ENCODE results near the gene PRKAR1B. TPM values are rescaled to one million over a fixed set of nuclear protein-coding genes. Genes with fewer than 3 reads are reported as not detected.
A peak's percentile ranks its signal among the peaks of the same experiment; 100 is the strongest.

Gene PRKAR1B
- total RNA-seq, 1 experiment from 2014 or later: 14.1 TPM

- no TSS peak for BruUV-seq (replicated peaks)
- H3K4me2 ChIP-seq (ENCODE audit: low read length): peak overlapping the region; percentile 76
- H3K36me3 ChIP-seq (ENCODE audit: control insufficient read depth in 1 of 2, insufficient read depth in 2 of 2, low read length in 2 of 2): no peaks in the 10 kb centered on the region
- no peak overlapping the region for H3K9ac ChIP-seq (ENCODE audit: low read length)
- no peaks in the 10 kb centered on the region for H3K9me2 ChIP-seq (ENCODE audit: insufficient read depth)
- no peaks in the 10 kb centered on the region for H4K20me1 ChIP-seq (ENCODE audit: insufficient read depth)
- TF ChIP-seq CEBPB (IDR thresholded peaks at IDR 0.05; ENCODE audit: low read depth): no peak
- intact Hi-C loops (cut with micrococcal nuclease): no loop called here
- ChIA-PET CTCF (no interaction called here), POLR2A (no interaction called here), RAD21 (ENCODE audit: low non-redundant PET in 1 of 2, low total read pairs in 2 of 2, uncharacterized antibody in 2 of 2, unreplicated experiment in 2 of 2) (no interaction called here)
- no peak overlapping the region for H3K4me3 ChIP-seq (replicated peaks in 1 of 2; ENCODE audit: low read depth in 1 of 2, low read length in 2 of 2)
- no peak for ATAC-seq
- H2AFZ ChIP-seq (ENCODE audit: low read depth, low read length, poor library complexity, severe bottlenecking): no peak overlapping the region
- H3K27ac ChIP-seq (ENCODE audit: low read depth, low read length): peak overlapping the region; percentile 100
- H3K9me3 ChIP-seq (ENCODE audit: control insufficient read depth in 1 of 2, insufficient read depth in 1 of 2, low read depth in 1 of 2, low read length in 2 of 2): no peaks in the 10 kb centered on the region
- no peaks in the 10 kb centered on the region for H3K27me3 ChIP-seq (ENCODE audit: insufficient read depth, low read length)
- peaks cover 40 to 66% of the 10 kb centered on the region in 2 experiments for H3K4me1 ChIP-seq (ENCODE audit: control insufficient read depth in 1 of 2, insufficient read depth in 2 of 2, low read length in 2 of 2)
- no peaks in the 10 kb centered on the region for H3K79me2 ChIP-seq (ENCODE audit: insufficient read depth, low read length)
- no peak for DNase-seq (ENCODE audit: low read depth, low spot score)
Measured at GRCh38 chr7:540579-540978, 186.5 kb downstream of the PRKAR1B start.

GRCh38 chr7:539731-540411 is 187.2 kb downstream of the PRKAR1B start:
- POLR2A ChIA-PET: interaction anchor here (0.7 kb wide), 1 partner anchor 16 kb away, joined by 6 read pairs; no protein-coding TSS in a partner anchor
- H3K9me3 ChIP-seq (ENCODE audit: control insufficient read depth in 1 of 2, insufficient read depth in 1 of 2, low read depth in 1 of 2, low read length in 2 of 2): no peaks in the 10 kb centered on the region
- H3K4me1 ChIP-seq (ENCODE audit: control insufficient read depth in 1 of 2, insufficient read depth in 2 of 2, low read length in 2 of 2): peaks cover 40 to 66% of the 10 kb centered on the region in 2 experiments
- peak; percentile 76 for ATAC-seq
- H3K27ac ChIP-seq (ENCODE audit: low read depth, low read length): peak overlapping the region; percentile 100
- H3K4me2 ChIP-seq (ENCODE audit: low read length): peak overlapping the region; percentile 76
- H3K36me3 ChIP-seq (ENCODE audit: control insufficient read depth in 1 of 2, insufficient read depth in 2 of 2, low read length in 2 of 2): no peaks in the 10 kb centered on the region
- peak; percentile 82 for DNase-seq (ENCODE audit: low read depth, low spot score)
- H4K20me1 ChIP-seq (ENCODE audit: insufficient read depth): no peaks in the 10 kb centered on the region
- intact Hi-C loops (cut with micrococcal nuclease): loop anchor here (2.0 to 5.0 kb wide), 2 partner anchors 17 to 102 kb away; no protein-coding TSS in a partner anchor
- no peaks in the 10 kb centered on the region for H3K79me2 ChIP-seq (ENCODE audit: insufficient read depth, low read length)
- H3K4me3 ChIP-seq (replicated peaks in 1 of 2; ENCODE audit: low read depth in 1 of 2, low read length in 2 of 2): peak overlapping the region in 1 of 2 experiments; percentile 23; a peak in 2 of 4 replicates
- CTCF ChIA-PET: no interaction called here
- no peak overlapping the region for H2AFZ ChIP-seq (ENCODE audit: low read depth, low read length, poor library complexity, severe bottlenecking)
- H3K9me2 ChIP-seq (ENCODE audit: insufficient read depth): no peaks in the 10 kb centered on the region
- BruUV-seq (replicated peaks): no TSS peak
- no peak for TF ChIP-seq JUND (IDR thresholded peaks at IDR 0.05)
- no peak for TF ChIP-seq ZNF274 (IDR thresholded peaks at IDR 0.05; ENCODE audit: low read depth, low read length)
- no peak for TF ChIP-seq ZBTB33 (IDR thresholded peaks at IDR 0.05; ENCODE audit: extremely low read depth, insufficient replicate concordance, low read length)
- TF ChIP-seq EGR1 (IDR thresholded peaks at IDR 0.05; ENCODE audit: low read depth): no peak
- no peak for TF ChIP-seq ATF3 (IDR thresholded peaks at IDR 0.05)
- no peak for TF ChIP-seq CBX3 (IDR thresholded peaks at IDR 0.05; ENCODE audit: low read depth)
- H3K27me3 ChIP-seq (ENCODE audit: insufficient read depth, low read length): no peaks in the 10 kb centered on the region
- RAD21 ChIA-PET (ENCODE audit: low non-redundant PET in 1 of 2, low total read pairs in 2 of 2, uncharacterized antibody in 2 of 2, unreplicated experiment in 2 of 2): no interaction called here
- peak overlapping the region; percentile 53 for H3K9ac ChIP-seq (ENCODE audit: low read length)

All from HCT116 (cell line).